RWPE1 (cell line): ENCODE results near the gene SKAP2.

Experiments used
- CTCF ChIA-PET: fragments of 350-600 bp; sonication (Branson Sonifier 250); formaldehyde crosslinking; extraction: SDS; loops from one replicate; lab custom pipeline; 2021; lab: Yijun Ruan, JAX
- POLR2A ChIA-PET: fragments of 400-600 bp; formaldehyde crosslinking; extraction: SDS; loops from one replicate; lab custom pipeline; 2020; ENCODE audit warnings: antibody characterized with exemption; ENCODE audit not compliant: low non-redundant PET; lab: Yijun Ruan, JAX
- DNase-seq: peaks from one replicate; pipeline ENCODE4 v3.0.0; 2012; ENCODE audit warnings: low spot score
- H3K27ac ChIP-seq: fragments of 450-650 bp; 2 replicates; pipeline ENCODE4 v1.5.1; 2017
- TF ChIP-seq, protein P1 (sequence below): fragments of 450-650 bp; conservative IDR thresholded peaks from 2 replicates; pipeline ENCODE4 v1.5.1; 2017; ENCODE audit warnings: low read depth, mild to moderate bottlenecking

SKAP2 gene

DNA sequence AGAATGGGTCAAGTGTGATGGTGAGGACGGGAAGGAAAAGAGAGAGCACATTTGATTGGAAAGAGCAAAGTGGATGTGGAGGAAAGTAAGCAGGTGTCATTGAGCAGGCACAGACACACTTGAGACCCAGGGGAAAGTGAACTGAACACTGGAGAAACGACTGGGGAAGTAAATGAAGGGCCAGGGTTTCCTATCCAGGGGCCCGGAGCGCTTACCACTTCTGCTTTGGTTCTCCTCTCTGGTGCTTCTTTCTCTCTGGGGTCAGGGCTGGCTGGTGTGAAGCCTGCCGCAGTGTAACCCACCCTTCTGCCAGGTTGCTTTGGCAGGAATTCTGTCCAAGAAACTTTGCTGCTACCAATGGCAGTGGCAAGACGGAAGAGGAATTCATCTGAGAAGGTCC is 219.3 kb downstream of the SKAP2 start:
- ChIA-PET CTCF (interaction anchor here (1.8 kb wide), 1 partner anchor 23 kb away, joined by 5 read pairs; no protein-coding TSS in a partner anchor), POLR2A (no interaction called here)
- DNase-seq, result no peak
- no peak overlapping the region for H3K27ac ChIP-seq
- TF ChIP-seq, protein P1, sequence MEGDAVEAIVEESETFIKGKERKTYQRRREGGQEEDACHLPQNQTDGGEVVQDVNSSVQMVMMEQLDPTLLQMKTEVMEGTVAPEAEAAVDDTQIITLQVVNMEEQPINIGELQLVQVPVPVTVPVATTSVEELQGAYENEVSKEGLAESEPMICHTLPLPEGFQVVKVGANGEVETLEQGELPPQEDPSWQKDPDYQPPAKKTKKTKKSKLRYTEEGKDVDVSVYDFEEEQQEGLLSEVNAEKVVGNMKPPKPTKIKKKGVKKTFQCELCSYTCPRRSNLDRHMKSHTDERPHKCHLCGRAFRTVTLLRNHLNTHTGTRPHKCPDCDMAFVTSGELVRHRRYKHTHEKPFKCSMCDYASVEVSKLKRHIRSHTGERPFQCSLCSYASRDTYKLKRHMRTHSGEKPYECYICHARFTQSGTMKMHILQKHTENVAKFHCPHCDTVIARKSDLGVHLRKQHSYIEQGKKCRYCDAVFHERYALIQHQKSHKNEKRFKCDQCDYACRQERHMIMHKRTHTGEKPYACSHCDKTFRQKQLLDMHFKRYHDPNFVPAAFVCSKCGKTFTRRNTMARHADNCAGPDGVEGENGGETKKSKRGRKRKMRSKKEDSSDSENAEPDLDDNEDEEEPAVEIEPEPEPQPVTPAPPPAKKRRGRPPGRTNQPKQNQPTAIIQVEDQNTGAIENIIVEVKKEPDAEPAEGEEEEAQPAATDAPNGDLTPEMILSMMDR, result no peak

DNA sequence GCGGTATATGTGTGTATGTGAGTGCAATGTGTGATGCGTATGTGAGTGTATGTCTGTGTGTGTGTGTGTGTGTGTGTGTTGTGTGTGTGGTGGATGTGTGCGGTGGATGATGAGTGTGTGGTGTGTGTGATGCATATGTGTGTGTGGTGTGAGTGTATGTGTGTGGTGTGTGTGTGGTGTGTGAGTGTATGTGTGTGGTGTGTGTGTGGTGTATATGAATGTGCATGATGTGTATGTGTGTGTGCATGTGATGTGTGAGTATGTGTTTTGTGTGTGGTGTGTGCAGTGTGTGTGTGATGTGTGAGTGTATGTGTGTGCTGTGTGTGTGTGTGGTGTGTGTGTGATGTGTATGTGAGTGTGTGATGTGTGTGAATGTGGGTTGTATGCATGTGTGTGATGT is 222.0 kb downstream of the SKAP2 start:
- H3K27ac ChIP-seq, result no peak overlapping the region
- POLR2A ChIA-PET, result no interaction called here
- no peak for DNase-seq
- TF ChIP-seq, protein P1, result no peak
- CTCF ChIA-PET, result no interaction called here

DNA sequence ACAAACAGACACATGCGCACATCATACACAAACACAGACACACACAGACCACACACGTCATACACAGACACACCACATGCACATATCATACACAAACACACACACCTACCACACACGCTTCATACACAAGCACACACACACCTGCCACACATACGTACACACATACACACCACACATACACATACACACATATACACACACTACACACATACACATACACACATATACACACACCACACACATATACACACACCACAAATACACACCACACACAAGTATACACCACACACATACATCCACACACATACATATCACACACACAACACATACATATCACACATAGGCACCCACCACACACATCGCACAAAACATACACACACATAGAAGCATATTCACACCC is 224.7 kb downstream of the SKAP2 start:
- TF ChIP-seq, protein P1, result no peak
- POLR2A ChIA-PET, result no interaction called here

DNA sequence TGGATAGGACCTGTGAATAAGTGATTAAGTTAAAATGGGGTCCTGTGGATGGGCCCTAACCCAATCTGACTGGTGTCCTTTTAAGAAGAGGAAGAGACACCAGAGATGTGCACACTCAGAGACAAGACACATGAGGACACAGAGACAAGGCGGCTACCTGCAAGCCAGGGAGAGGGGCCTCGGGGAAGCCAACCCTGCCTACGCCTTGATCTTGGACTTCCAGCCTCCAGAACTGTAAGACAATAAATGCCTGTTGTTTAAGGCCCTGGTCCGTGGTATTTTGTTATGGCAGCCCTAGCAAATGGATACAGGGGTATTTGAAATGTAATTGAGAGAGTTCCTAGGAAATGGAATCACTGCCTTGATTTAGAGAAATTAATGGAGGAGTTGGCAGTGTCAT is 225.3 kb downstream of the SKAP2 start:
- H3K27ac ChIP-seq, result no peak overlapping the region
- ChIA-PET CTCF (no interaction called here), POLR2A (no interaction called here)
- no peak for DNase-seq
- TF ChIP-seq, protein P1, result no peak

More for the DNA sequence above, 224.7 kb downstream of the SKAP2 start:
- no peak for DNase-seq
- H3K27ac ChIP-seq, result no peak overlapping the region
- CTCF ChIA-PET, result no interaction called here

DNA sequence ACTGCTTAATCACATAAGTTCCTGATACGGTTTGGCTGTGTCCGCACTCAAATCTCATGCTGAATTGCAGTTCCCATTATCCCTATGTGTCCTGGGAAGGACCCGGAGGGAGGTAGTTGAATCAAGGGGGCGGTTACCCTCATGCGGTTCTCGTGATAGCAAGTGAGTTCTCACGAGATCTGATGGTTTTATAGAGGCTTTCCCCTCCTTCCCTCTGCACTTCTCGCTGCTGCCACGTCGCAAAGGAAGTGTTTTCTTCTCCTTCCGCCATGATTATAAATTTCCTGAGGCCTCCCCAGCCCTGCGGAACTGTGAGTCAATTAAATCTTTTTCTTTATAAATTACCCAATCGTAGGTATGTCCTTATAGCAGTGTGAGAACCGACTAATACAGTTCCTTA is 226.2 kb downstream of the SKAP2 start:
- H3K27ac ChIP-seq, result no peak overlapping the region
- DNase-seq, result no peak
- TF ChIP-seq, protein P1, result no peak
- ChIA-PET POLR2A (no interaction called here), CTCF (no interaction called here)

DNA sequence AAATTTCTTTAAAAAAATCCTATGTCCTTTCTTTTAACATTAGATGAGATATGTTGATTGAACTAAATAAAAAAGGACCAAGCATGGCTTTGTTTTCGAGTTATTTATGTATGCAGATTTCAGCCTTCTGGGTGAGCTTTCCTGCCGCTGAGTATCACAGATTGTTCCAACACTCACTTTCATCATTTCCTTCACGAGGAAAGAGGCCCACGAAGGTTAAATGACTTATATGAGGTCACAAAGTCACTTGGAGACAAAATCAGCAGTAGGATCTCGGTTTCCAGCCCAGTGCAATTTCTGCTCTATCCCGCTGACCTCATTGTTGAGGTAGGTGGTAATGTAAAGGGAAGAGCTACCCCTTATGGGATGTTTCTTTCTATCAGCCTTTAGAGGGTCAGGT is 226.8 kb downstream of the SKAP2 start:
- ChIA-PET CTCF (no interaction called here), POLR2A (no interaction called here)
- H3K27ac ChIP-seq, result no peak overlapping the region
- TF ChIP-seq, protein P1, result no peak
- DNase-seq, result no peak

DNA sequence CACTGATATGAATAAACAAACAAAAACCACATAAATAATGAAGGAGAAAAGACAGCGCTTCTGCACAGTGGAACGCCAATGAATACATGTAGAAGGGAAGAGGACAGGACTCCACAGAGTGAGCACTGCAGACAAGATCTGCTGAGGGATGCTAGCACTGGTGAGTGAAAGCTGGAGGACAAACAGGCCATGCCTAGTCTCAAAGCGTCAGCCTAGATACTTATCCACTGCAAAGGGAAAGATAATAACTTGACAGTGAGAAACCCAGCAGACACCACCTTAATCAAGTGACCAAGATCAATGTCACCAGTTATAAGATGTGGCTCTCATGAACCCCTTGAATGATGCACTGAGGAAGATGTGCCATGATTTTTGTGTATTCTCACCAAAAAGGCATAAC is 227.6 kb downstream of the SKAP2 start:
- ChIA-PET POLR2A (no interaction called here), CTCF (no interaction called here)
- DNase-seq, result no peak
- H3K27ac ChIP-seq, result no peak overlapping the region
- TF ChIP-seq, protein P1, result no peak
